ENCODE measurements around the gene ASCC1. TPM values are rescaled to one million over a fixed set of nuclear protein-coding genes. Genes with fewer than 3 reads are reported as not detected.

The ASCC1 gene
- 12.6 and 28.1 TPM in 2 replicates for total RNA-seq (2014; rRNA removed; shearing (Covaris generic); ENCODE audit: low replicate concordance)

GRCh38 chr10:72215611-72216549 is at the start of gene ASCC1, which contains the start of gene ANAPC16:
TSS of gene ASCC1 (minus strand) at chr10:72216276. CDS start at chr10:72213298, 2,978 bp downstream.
TSS of gene ANAPC16 (plus strand) at chr10:72216012. CDS start at chr10:72223915, 7,903 bp downstream.
- H3K27me3 ChIP-seq: no peaks in the 10 kb centered on the region
- H3K36me3 ChIP-seq: peaks cover 1% of the 10 kb centered on the region

GRCh38 chr10:72265508-72265907 is 49.4 kb upstream of the ASCC1 start:
- Histone ChIP-seq H3K36me3 (no peaks in the 10 kb centered on the region), H3K9me3 (no peaks in the 10 kb centered on the region), H3K27me3 (no peaks in the 10 kb centered on the region), H3K4me3 (no peak overlapping the region)
- DNase-seq: no peak

More at GRCh38 chr10:72215611-72216549, at the start of gene ASCC1, which contains the start of gene ANAPC16:
- Histone ChIP-seq H3K9me3 (no peaks in the 10 kb centered on the region), H3K4me3 (peak within 1 kb of the TSS; percentile 85)
- DNase-seq: peak; percentile 91

GRCh38 chr10:72264536-72264935 is 48.5 kb upstream of the ASCC1 start:
- H3K36me3 ChIP-seq: no peaks in the 10 kb centered on the region
- no peak for DNase-seq
- H3K4me3 ChIP-seq: no peak overlapping the region
- H3K9me3 ChIP-seq: no peaks in the 10 kb centered on the region
- H3K27me3 ChIP-seq: no peaks in the 10 kb centered on the region

- no peak for DNase-seq
- Histone ChIP-seq H3K36me3 (no peaks in the 10 kb centered on the region), H3K4me3 (no peak overlapping the region), H3K9me3 (no peaks in the 10 kb centered on the region), H3K27me3 (no peaks in the 10 kb centered on the region)
Observed at GRCh38 chr10:72263613-72264241, 47.7 kb upstream of the ASCC1 start.

- Histone ChIP-seq H3K4me3 (no peak overlapping the region), H3K9me3 (no peaks in the 10 kb centered on the region), H3K36me3 (no peaks in the 10 kb centered on the region), H3K27me3 (no peaks in the 10 kb centered on the region)
- DNase-seq: no peak
Observed at GRCh38 chr10:72261784-72262404, 45.8 kb upstream of the ASCC1 start.

GRCh38 chr10:72260976-72261783 is 45.1 kb upstream of the ASCC1 start:
- no peak for DNase-seq

GRCh38 chr10:72260239-72260975 is 44.3 kb upstream of the ASCC1 start:
- H3K36me3 ChIP-seq: no peaks in the 10 kb centered on the region
- H3K27me3 ChIP-seq: no peaks in the 10 kb centered on the region
- no peaks in the 10 kb centered on the region for H3K9me3 ChIP-seq
- H3K4me3 ChIP-seq: peak overlapping the region; percentile 51
- DNase-seq: peak; percentile 64

More at GRCh38 chr10:72260976-72261783, 45.1 kb upstream of the ASCC1 start:
- H3K4me3 ChIP-seq: peak overlapping the region; percentile 51
- H3K36me3 ChIP-seq: no peaks in the 10 kb centered on the region
- no peaks in the 10 kb centered on the region for H3K9me3 ChIP-seq
- H3K27me3 ChIP-seq: no peaks in the 10 kb centered on the region

- H3K36me3 ChIP-seq: no peaks in the 10 kb centered on the region
- no peak overlapping the region for H3K4me3 ChIP-seq
- DNase-seq: no peak
- H3K9me3 ChIP-seq: no peaks in the 10 kb centered on the region
- H3K27me3 ChIP-seq: no peaks in the 10 kb centered on the region
Observed at GRCh38 chr10:72259491-72260238, 43.6 kb upstream of the ASCC1 start.

GRCh38 chr10:72258617-72259016 is 42.5 kb upstream of the ASCC1 start:
- no peak overlapping the region for H3K4me3 ChIP-seq
- H3K9me3 ChIP-seq: no peaks in the 10 kb centered on the region
- no peaks in the 10 kb centered on the region for H3K27me3 ChIP-seq
- H3K36me3 ChIP-seq: no peaks in the 10 kb centered on the region
- no peak for DNase-seq

- H3K9me3 ChIP-seq: no peaks in the 10 kb centered on the region
- H3K27me3 ChIP-seq: no peaks in the 10 kb centered on the region
- H3K36me3 ChIP-seq: no peaks in the 10 kb centered on the region
- DNase-seq: no peak
- H3K4me3 ChIP-seq: no peak overlapping the region
Observed at GRCh38 chr10:72257051-72257892, 41.2 kb upstream of the ASCC1 start.

GRCh38 chr10:72255977-72256729 is 40.1 kb upstream of the ASCC1 start:
- no peak for DNase-seq
- Histone ChIP-seq H3K27me3 (no peaks in the 10 kb centered on the region), H3K36me3 (no peaks in the 10 kb centered on the region), H3K9me3 (no peaks in the 10 kb centered on the region), H3K4me3 (no peak overlapping the region)

- H3K9me3 ChIP-seq: no peaks in the 10 kb centered on the region
- H3K36me3 ChIP-seq: no peaks in the 10 kb centered on the region
- H3K4me3 ChIP-seq: no peak overlapping the region
- DNase-seq: peak; percentile 94
- no peaks in the 10 kb centered on the region for H3K27me3 ChIP-seq
Observed at GRCh38 chr10:72254813-72255568, 38.9 kb upstream of the ASCC1 start.

GRCh38 chr10:72253578-72253977 is 37.5 kb upstream of the ASCC1 start:
- Histone ChIP-seq H3K36me3 (no peaks in the 10 kb centered on the region), H3K27me3 (no peaks in the 10 kb centered on the region), H3K4me3 (no peak overlapping the region), H3K9me3 (no peaks in the 10 kb centered on the region)
- no peak for DNase-seq

Data from MG63 (cell line).